Uterus (tissue), 4 donors: ENCODE results near the gene FNBP1L. TPM values are rescaled to one million over a fixed set of nuclear protein-coding genes. Genes with fewer than 3 reads are reported as not detected.

Experiments used
- DNase-seq, 2 donors: peaks; one replicate each; pipeline ENCODE4 v3.0.0-alpha.2; 2019 to 2020
- H3K27ac ChIP-seq, 2 donors: fragments of 200-600 bp; sonication (generic); 1 replicate in 1 of 2; 2 replicates in 1 of 2; pipeline ENCODE4 v1.5.1; 2016 to 2018
- H3K27me3 ChIP-seq, 2 donors: fragments of 200-600 bp; sonication (generic); one replicate each; pipeline ENCODE4 v1.5.1; 2018 to 2019; ENCODE audit warnings: control low read depth in 1 of 2
- H3K36me3 ChIP-seq, 2 donors: fragments of 200-600 bp; sonication (generic); one replicate each; pipeline ENCODE4 v1.5.1; 2019; ENCODE audit warnings: control low read depth in 1 of 2
- H3K4me1 ChIP-seq, 2 donors: fragments of 200-600 bp; sonication (generic); one replicate each; pipeline ENCODE4 v1.5.1; 2018 to 2019; ENCODE audit warnings: control low read depth in 1 of 2
- H3K4me3 ChIP-seq, 2 donors: fragments of 200-600 bp; sonication (generic); 1 replicate in 1 of 2; 2 replicates in 1 of 2; pipeline ENCODE4 v1.5.1; 2018 to 2019; ENCODE audit warnings: mild to moderate bottlenecking in 1 of 2
- H3K9me3 ChIP-seq, 2 donors: fragments of 200-600 bp; sonication (generic); one replicate each; pipeline ENCODE4 v1.5.1; 2019; ENCODE audit warnings: control low read depth in 1 of 2
- CTCF ChIP-seq, 4 experiments: fragments of 200-600 bp in 2 of 4; fragments of 450-650 bp in 2 of 4; sonication (generic) in 2 of 4; IDR thresholded peaks; one replicate each; pipeline ENCODE4 v1.5.1; 2016 to 2019; ENCODE audit warnings: antibody characterized with exemption in 4 of 4, mild to moderate bottlenecking in 2 of 4, moderate library complexity in 1 of 4
- POLR2A ChIP-seq, 2 donors: fragments of 450-650 bp; IDR thresholded peaks; one replicate each; pipeline ENCODE4 v1.6.1; 2016; ENCODE audit warnings: antibody characterized with exemption in 2 of 2, mild to moderate bottlenecking in 1 of 2, moderate library complexity in 1 of 2
- intact Hi-C: fragments of 100-400 bp; cut with DNase I; formaldehyde crosslinking; loops from one replicate; pipeline ENCODE4 v1.15.1; 2023; ENCODE audit warnings: low total_unique reads
- total RNA-seq, 4 donors: library from RNA; depleted of rRNA in 3 of 4; stranded (reverse); fragments of >200 nt in 3 of 4; gene quantifications; one replicate each; pipeline versions ENCODE4 v1.1.0 to v1.2.4, GENCODE V29; 2014 to 2023
- donor health status: DM: yes; HTN: yes; CAD: no.

The FNBP1L gene
- total RNA-seq, 4 donors from 2014 or later, result 14.9 to 88.1 (median 23.0) TPM

GRCh38 chr1:93522721-93523120 is 74.8 kb downstream of the FNBP1L start:
- no peaks in the 10 kb centered on the region for H3K27me3 ChIP-seq
- no peak for TF ChIP-seq POLR2A (IDR thresholded peaks at IDR 0.05)
- no peak for TF ChIP-seq CTCF (IDR thresholded peaks at IDR 0.05)
- H3K4me3 ChIP-seq, result no peak overlapping the region
- H3K27ac ChIP-seq, result no peak overlapping the region
- H3K9me3 ChIP-seq, result no peaks in the 10 kb centered on the region
- no peaks in the 10 kb centered on the region for H3K36me3 ChIP-seq
- no peak for DNase-seq
- H3K4me1 ChIP-seq, result peaks cover 0 to 3% of the 10 kb centered on the region in 2 donors
- intact Hi-C loops, result no loop called here

DNA sequence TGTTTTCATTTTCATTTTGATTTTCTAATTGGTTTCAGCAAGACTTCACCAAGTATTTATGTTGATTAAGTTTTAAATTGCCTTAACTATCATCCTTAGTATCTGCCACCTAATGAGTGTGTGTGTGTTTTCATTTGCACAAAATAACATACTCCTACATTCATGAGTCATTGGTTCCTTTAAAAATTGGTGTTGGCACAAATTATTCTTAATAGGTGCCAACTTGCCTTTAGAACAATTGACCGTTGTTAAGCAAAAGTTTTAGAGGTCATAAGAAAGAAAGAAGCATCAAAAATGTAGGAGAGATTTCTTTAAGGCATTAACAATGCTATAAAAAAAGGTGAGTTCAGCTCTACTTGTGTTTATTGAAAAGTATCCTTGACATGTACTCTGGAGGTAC is 77.5 kb downstream of the FNBP1L start:
- TF ChIP-seq CTCF (IDR thresholded peaks at IDR 0.05), result no peak
- no peak for TF ChIP-seq POLR2A (IDR thresholded peaks at IDR 0.05)
- no peak for DNase-seq
- no peaks in the 10 kb centered on the region for H3K27me3 ChIP-seq
- no peaks in the 10 kb centered on the region for H3K9me3 ChIP-seq
- H3K36me3 ChIP-seq, result no peaks in the 10 kb centered on the region
- peaks cover 0 to 3% of the 10 kb centered on the region in 2 donors for H3K4me1 ChIP-seq
- no peak overlapping the region for H3K4me3 ChIP-seq
- intact Hi-C loops, result no loop called here
- H3K27ac ChIP-seq, result no peak overlapping the region

- no peaks in the 10 kb centered on the region for H3K27me3 ChIP-seq
- no peak for DNase-seq
- no peaks in the 10 kb centered on the region for H3K9me3 ChIP-seq
- intact Hi-C loops, result no loop called here
- H3K27ac ChIP-seq, result no peak overlapping the region
- TF ChIP-seq CTCF (IDR thresholded peaks at IDR 0.05), result no peak
- no peak for TF ChIP-seq POLR2A (IDR thresholded peaks at IDR 0.05)
- no peak overlapping the region for H3K4me3 ChIP-seq
- H3K4me1 ChIP-seq, result peaks cover 0 to 3% of the 10 kb centered on the region in 2 donors
- H3K36me3 ChIP-seq, result no peaks in the 10 kb centered on the region
Measured at GRCh38 chr1:93526431-93526830, 78.5 kb downstream of the FNBP1L start.

DNA sequence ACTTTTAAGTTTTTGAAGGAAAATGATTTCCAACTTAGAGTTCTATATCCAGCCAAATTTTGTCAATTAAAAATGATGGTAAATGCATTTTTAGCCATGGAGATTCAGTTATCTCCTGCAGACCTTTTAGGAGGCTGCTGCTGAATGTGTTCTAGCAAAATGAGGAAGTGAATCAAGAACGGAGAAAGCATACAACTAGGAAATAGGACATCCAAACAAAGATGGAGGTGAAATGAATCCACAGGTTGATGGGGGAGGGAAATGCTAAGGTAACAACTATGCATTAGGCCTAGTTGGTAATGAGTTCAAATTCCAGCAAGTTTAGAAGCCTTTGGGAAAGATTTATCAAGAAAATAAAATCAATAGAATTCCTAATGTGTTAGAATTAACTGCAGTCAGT is 80.5 kb downstream of the FNBP1L start:
- no peak for TF ChIP-seq CTCF (IDR thresholded peaks at IDR 0.05)
- no peak for TF ChIP-seq POLR2A (IDR thresholded peaks at IDR 0.05)
- intact Hi-C loops, result no loop called here
- no peak for DNase-seq
- H3K36me3 ChIP-seq, result no peaks in the 10 kb centered on the region
- no peak overlapping the region for H3K27ac ChIP-seq
- H3K9me3 ChIP-seq, result no peaks in the 10 kb centered on the region
- H3K27me3 ChIP-seq, result no peaks in the 10 kb centered on the region
- H3K4me3 ChIP-seq, result no peak overlapping the region
- peaks cover 0 to 3% of the 10 kb centered on the region in 2 donors for H3K4me1 ChIP-seq

DNA sequence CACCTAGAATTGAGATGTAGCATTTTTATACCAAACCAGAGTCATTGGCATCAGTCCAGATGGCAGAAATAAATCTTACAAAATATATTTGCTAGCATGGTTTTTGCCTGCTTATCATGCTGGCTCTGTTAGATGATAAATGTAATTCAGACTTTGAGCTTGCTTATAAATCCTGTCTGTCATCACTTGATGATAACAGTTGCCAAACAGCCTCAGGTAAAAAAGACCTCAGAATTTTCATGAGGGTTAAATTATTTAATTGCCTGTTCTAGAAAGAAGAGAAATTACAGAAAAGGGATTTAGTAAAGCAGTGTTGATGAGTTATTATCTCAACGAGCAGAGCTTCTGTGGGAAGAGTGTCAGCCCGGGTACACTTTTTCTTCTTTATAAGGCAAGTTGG is 83.3 kb downstream of the FNBP1L start:
- intact Hi-C loops, result no loop called here
- no peak overlapping the region for H3K4me3 ChIP-seq
- TF ChIP-seq CTCF (IDR thresholded peaks at IDR 0.05) (no peak), POLR2A (IDR thresholded peaks at IDR 0.05) (no peak)

More for the DNA sequence above, 83.3 kb downstream of the FNBP1L start:
- Histone ChIP-seq H3K27ac (no peak overlapping the region), H3K9me3 (no peaks in the 10 kb centered on the region), H3K27me3 (no peaks in the 10 kb centered on the region), H3K4me1 (no peaks in the 10 kb centered on the region), H3K36me3 (no peaks in the 10 kb centered on the region)
- no peak for DNase-seq
